ENCODE measurements around the gene NHSL1. TPM values are rescaled to one million over a fixed set of nuclear protein-coding genes. Genes with fewer than 3 reads are reported as not detected.
A peak's percentile ranks its signal among the peaks of the same experiment; 100 is the strongest.

The NHSL1 gene
- total RNA-seq, 1 experiment from 2014 or later: 4.0 TPM

- DNase-seq (ENCODE audit: low read depth): no peak
These were observed 35.2 kb downstream of the NHSL1 start for GRCh38 chr6:138464085-138464484.

DNA sequence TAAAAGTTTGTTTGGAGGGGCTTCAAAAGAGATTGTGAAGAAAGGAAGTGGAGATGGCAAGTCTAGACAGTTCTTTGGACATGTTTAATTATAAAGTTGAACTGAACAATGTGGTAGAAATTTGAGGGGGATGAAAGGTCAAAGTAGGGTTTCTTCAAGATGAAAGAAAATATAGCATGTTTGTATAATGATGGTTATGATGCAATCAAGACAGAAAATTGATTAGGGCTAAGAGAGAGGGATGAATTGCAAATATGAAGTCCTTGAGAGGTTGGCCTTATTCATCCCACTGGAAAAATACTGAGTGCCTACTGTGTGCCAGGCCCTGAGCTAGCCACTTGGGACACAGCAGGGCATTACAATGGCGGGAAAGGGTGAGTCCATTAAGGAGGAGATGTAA, 37.6 kb downstream of the NHSL1 start:
- no peak for DNase-seq (ENCODE audit: low read depth)

DNA sequence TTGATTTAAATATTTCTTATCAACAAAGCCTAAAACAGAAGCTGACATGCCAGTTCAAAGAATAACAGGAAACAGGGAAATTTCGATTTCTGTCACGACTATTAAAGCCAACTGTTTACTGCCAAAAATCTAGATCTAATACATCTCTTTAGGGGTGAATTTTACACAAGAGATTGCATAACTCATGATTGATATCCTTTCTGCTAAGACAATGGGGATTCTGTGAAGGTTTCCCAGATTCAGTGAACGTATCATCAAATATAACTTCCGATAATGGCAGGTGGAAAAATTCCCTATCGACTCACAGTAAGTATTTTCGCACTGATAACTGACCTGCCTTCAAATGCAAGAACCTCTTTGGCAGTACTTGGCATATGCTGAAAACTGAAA, 42.9 kb downstream of the NHSL1 start:
- no peak for DNase-seq (ENCODE audit: low read depth)

GRCh38 chr6:138455746-138456400, 43.4 kb downstream of the NHSL1 start:
- peak; percentile 46 for DNase-seq (ENCODE audit: low read depth)

GRCh38 chr6:138454981-138455706, 44.1 kb downstream of the NHSL1 start:
- DNase-seq (ENCODE audit: low read depth): peak; percentile 8

- DNase-seq (ENCODE audit: low read depth): no peak
These were observed 48.3 kb downstream of the NHSL1 start for GRCh38 chr6:138451043-138451442.

DNA sequence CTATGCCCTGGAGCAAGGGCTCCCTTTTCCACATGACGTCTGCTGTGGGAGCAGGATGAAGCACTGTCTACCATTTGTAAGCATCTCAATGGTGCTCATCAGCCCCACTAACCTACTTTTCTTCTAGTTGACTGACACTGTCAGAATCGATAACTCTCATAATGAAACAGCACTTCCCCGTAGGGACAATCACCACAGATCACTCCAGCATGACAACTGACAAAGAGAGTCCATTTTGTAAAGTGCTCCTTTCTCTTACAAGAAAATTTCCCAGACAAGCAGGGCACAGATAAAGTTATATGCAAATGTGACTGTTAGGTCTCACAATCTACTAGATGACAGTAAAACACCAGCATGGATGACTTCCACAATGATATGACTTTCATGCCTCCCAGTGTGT, 48.8 kb downstream of the NHSL1 start:
- DNase-seq (ENCODE audit: low read depth): no peak

- DNase-seq (ENCODE audit: low read depth): no peak
These were observed 52.5 kb downstream of the NHSL1 start for GRCh38 chr6:138446821-138447220.

GRCh38 chr6:138443979-138444378, 55.3 kb downstream of the NHSL1 start:
- peak; percentile 13 for DNase-seq (ENCODE audit: low read depth)

GRCh38 chr6:138442663-138443062, 56.6 kb downstream of the NHSL1 start:
- no peak for DNase-seq (ENCODE audit: low read depth)

DNA sequence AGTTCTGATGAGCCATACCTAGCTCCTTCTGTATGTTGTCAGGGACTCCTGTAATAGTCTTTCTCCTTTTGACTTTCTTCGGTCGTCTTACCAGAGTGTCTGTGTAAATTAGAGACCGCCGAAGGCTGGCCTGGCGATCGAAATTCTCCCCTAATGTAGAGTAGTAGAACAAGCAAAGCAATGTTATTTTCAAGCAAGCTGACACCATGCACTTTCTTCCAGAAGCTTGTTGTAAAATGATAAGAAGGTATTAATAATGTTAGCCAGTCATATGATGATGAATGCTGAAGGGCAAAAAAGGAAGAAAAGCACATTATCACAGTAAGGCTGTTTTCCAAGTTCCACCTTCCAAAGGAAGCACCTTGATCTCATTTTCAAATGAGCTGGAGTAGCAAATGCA, 57.3 kb downstream of the NHSL1 start:
- no peak for DNase-seq (ENCODE audit: low read depth)

- no peak for DNase-seq (ENCODE audit: low read depth)
These were observed 58.4 kb downstream of the NHSL1 start for GRCh38 chr6:138440758-138441357.

DNA sequence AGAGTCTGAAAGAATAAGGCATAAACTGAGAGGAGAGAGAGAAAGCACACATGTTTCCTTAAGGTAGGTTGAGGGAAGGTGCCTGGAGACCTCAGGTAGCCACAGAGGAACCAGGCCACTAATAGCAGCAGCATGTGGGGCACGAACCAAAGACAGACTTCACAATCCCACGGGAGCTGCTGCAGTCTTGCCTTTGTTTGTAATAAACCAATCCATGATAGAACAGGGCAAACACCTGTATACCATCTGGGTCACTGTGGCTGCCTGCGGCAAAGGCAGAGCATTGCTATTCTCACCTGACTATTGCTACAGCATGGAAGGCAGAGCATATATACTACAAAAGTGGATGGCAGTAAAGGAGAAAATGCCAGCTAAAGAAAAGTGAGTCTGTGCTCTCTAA, 59.0 kb downstream of the NHSL1 start:
- DNase-seq (ENCODE audit: low read depth): no peak

DNA sequence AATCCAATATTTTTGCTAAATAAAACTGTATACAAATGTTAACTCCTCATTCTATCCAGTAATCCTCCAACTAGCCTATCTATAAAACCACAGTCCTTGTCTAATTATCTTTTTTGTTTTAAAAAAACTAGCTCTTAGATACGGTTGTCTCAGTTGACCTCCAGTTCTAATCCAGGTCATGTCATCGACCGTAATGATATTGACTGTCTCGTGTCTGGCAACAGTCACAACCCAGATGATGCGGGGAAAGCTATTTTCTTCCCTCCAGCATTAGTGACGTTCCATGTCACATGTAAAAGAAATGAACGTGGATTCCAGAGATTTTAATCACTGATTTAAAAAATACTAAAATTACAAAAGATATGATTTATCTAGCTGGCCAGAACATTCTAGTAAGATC, 59.7 kb downstream of the NHSL1 start:
- no peak for DNase-seq (ENCODE audit: low read depth)

- DNase-seq (ENCODE audit: low read depth): no peak
These were observed 64.4 kb downstream of the NHSL1 start for GRCh38 chr6:138434925-138435324.

- DNase-seq (ENCODE audit: low read depth): no peak
These were observed 65.2 kb downstream of the NHSL1 start for GRCh38 chr6:138434096-138434495.

- no peak for DNase-seq (ENCODE audit: low read depth)
These were observed 67.3 kb downstream of the NHSL1 start for GRCh38 chr6:138432063-138432356.

- no peak for DNase-seq (ENCODE audit: low read depth)
These were observed 67.8 kb downstream of the NHSL1 start for GRCh38 chr6:138431256-138432062.

DNA sequence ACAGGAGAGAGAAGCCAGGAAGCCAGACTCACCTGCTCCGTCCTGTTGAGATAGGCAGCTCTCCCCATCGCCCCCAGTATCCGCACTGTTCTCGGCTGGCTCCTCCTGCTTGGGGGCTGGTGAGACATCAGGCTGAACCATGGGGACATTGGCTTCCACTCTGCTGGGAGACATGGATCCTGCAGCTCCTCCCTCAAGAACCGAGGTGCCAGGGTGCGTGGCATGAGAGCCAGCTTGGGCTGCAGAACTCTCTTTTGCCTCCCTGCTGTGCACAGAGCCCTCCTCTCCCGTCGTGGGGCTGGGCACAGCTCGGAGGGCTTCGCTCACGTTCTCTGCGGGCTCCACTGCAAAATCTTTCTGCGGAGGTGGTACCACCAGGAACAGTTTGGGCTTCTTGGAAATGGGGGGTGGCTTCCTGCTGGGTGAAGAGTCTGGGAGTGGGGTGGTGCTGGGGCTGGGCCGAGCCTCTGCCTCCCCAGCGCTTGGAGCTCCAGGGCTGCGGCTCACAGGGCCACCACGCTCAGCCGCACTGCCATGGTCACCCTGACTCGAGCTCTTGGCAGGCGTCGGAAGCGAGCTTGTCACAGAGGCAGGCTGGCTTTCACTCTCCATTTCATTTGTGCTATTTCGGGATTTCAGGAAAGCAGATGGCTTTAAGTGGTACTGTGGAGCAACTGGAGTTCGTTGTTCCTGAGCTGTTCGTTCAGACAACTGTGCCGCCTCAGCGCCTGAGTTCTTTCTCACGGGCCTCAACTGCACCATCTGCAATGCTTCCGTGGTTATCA, 68.7 kb downstream of the NHSL1 start:
- no peak for DNase-seq (ENCODE audit: low read depth)

DNA sequence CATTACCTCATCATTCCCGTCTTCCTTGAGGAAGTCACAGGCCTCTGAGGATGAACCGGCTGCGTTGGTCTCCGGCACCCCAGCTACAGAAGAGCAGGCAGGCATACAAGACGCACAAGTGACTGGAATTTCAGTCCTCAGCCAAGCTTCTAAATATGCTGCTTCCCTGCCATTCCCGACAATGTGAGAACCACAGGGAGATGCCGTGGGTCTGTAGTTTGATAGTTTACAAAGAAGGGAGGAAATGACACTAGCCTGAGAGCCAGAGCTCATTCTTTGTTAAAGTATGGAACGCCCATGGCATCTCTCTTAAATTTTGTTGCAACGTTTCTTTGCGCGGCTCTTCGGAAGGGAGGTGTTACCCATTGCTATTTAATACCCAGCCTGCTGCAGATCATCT, 69.5 kb downstream of the NHSL1 start:
- no peak for DNase-seq (ENCODE audit: low read depth)

DNA sequence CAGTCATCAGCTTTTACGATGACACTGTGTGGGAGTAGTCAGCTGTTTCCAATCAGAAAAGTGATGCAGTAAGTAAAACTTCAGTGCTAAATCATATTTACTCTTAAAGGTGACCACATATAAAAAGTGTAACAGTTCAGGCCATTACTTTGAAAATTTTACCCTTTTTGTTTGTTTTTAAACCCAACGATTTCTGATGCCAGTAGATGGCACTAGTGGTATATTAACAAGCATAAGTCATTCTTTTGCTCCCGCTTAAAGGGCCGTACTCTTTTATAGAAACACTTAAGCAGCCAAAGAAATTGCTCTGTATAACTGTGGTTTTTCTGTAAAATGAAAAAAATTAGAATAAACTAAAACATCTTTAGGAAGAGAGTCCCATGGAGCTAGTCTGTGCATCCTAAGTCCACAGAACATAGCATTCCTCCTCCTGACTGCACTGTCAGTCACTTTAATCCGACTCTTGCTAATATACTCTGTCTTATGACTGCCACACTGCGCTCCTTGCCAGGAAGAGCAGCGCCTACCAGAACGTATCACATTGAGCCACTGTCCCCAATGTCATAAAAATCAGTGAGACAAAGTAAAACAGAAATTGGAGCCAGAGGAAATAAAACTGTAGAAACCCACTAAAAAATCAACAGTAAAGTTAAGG, 70.2 kb downstream of the NHSL1 start:
- peak; percentile 59 for DNase-seq (ENCODE audit: low read depth)
